Breast epithelium (tissue), 3 donors: ENCODE measurements around the gene CYB561A3.

ENCODE experiments used
- POLR2A ChIP-seq: fragments of 450-650 bp; IDR thresholded peaks from one replicate; pipeline ENCODE4 v1.6.1; 2016; ENCODE audit warnings: antibody characterized with exemption, mild to moderate bottlenecking, moderate library complexity
- TF ChIP-seq, protein P1 (sequence below), 3 donors: fragments of 450-650 bp; IDR thresholded peaks; one replicate each; pipeline ENCODE4 v1.5.1; 2016 to 2017; ENCODE audit warnings: antibody characterized with exemption in 3 of 3, mild to moderate bottlenecking in 3 of 3, moderate library complexity in 3 of 3

DNA sequence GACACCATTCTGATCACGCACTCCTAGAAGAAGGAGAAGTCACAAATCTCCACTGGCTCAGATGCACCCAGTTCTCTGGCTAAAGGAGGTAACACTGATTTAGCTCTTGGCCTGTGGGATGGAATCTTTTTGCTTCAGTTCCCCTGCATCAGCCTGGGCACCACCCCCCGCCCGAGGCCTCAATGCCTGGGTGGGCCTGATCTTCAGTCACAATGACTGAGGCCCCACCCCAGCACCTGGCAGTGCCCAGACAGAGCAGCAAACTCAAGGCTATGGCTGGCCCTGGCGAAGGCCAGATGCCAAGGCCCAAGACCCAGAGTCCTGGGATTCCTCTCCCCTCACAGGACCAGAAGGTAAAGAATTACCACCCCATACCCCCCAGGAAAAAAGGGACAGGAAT is 5.0 kb downstream of the CYB561A3 start:
- TF ChIP-seq, protein P1, sequence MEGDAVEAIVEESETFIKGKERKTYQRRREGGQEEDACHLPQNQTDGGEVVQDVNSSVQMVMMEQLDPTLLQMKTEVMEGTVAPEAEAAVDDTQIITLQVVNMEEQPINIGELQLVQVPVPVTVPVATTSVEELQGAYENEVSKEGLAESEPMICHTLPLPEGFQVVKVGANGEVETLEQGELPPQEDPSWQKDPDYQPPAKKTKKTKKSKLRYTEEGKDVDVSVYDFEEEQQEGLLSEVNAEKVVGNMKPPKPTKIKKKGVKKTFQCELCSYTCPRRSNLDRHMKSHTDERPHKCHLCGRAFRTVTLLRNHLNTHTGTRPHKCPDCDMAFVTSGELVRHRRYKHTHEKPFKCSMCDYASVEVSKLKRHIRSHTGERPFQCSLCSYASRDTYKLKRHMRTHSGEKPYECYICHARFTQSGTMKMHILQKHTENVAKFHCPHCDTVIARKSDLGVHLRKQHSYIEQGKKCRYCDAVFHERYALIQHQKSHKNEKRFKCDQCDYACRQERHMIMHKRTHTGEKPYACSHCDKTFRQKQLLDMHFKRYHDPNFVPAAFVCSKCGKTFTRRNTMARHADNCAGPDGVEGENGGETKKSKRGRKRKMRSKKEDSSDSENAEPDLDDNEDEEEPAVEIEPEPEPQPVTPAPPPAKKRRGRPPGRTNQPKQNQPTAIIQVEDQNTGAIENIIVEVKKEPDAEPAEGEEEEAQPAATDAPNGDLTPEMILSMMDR (IDR thresholded peaks at IDR 0.05): no peak
- TF ChIP-seq POLR2A: no peak
